Right cardiac atrium (tissue), 5 donors: Measurements from ENCODE around the gene ADGRG7. TPM values are rescaled to one million over a fixed set of nuclear protein-coding genes. Genes with fewer than 3 reads are reported as not detected.

Source experiments
- ATAC-seq, 2 donors: fragments of 200-7000 bp; cut with Tn5 transposase; one replicate each; pipeline versions ENCODE4 v1.8.0 to v1.9.1; 2020; ENCODE audit warnings: moderate library complexity in 2 of 2, mild to moderate bottlenecking in 1 of 2
- DNase-seq, 3 donors: peaks; one replicate each; pipeline ENCODE4 v3.0.0-alpha.2; 2020
- H3K27ac ChIP-seq: one replicate; pipeline ENCODE4 v1.5.1; 2013; ENCODE audit warnings: mild to moderate bottlenecking, low read length, control low read depth, moderate library complexity
- H3K27me3 ChIP-seq: one replicate; pipeline ENCODE4 v1.6.1; 2013; ENCODE audit not compliant: control insufficient read depth, insufficient read depth
- H3K4me1 ChIP-seq: one replicate; pipeline ENCODE4 v1.6.1; 2013; ENCODE audit warnings: low read length; ENCODE audit not compliant: control insufficient read depth, insufficient read depth
- H3K4me3 ChIP-seq: one replicate; pipeline ENCODE4 v1.5.1; 2013; ENCODE audit warnings: low read length, control low read depth
- H3K9me3 ChIP-seq: one replicate; pipeline ENCODE4 v1.6.1; 2013; ENCODE audit warnings: low read length; ENCODE audit not compliant: control insufficient read depth
- WGBS: extraction: QIAGEN DNeasy Blood & Tissue Kit; methylation state at CpG from one replicate; pipeline ENCODE4 v1.1.7; 2013; 5-methylcytosine and 5-hydroxymethylcytosine counted together
- intact Hi-C, 4 donors: fragments of 100-400 bp; cut with DNase I; formaldehyde crosslinking; loops; one replicate each; pipeline versions ENCODE4 v1.11.0 to v1.14.0; 2022 to 2023
- polyA plus RNA-seq: library from polyadenylated mRNA; stranded (reverse); fragments of 200-250 nt; gene quantifications from one replicate; pipeline ENCODE4 v1.2.3, GENCODE V29; 2013
- total RNA-seq, 4 donors: library from RNA; stranded (reverse); fragmentation: NEBNext Ultra II Directional; extraction: Animal tissue kit (Norgen Biotek cat#: 25700); gene quantifications; one replicate each; pipeline ENCODE4 v1.2.1, GENCODE V29; 2021
- donor health status: healthy with polysubstance abuse.
- donor health status: DM: no; HTN: yes; CAD: no.
- donor health status: DM: no; HTN: no; CAD: no.
- donor health status: DM: no; HTN: yes; CAD: no; lungs with severe emphysema.
- donor health status: DM: yes; HTN: yes; CAD: no.

The ADGRG7 gene
- total and polyA plus RNA-seq, 5 donors: not detected

DNA sequence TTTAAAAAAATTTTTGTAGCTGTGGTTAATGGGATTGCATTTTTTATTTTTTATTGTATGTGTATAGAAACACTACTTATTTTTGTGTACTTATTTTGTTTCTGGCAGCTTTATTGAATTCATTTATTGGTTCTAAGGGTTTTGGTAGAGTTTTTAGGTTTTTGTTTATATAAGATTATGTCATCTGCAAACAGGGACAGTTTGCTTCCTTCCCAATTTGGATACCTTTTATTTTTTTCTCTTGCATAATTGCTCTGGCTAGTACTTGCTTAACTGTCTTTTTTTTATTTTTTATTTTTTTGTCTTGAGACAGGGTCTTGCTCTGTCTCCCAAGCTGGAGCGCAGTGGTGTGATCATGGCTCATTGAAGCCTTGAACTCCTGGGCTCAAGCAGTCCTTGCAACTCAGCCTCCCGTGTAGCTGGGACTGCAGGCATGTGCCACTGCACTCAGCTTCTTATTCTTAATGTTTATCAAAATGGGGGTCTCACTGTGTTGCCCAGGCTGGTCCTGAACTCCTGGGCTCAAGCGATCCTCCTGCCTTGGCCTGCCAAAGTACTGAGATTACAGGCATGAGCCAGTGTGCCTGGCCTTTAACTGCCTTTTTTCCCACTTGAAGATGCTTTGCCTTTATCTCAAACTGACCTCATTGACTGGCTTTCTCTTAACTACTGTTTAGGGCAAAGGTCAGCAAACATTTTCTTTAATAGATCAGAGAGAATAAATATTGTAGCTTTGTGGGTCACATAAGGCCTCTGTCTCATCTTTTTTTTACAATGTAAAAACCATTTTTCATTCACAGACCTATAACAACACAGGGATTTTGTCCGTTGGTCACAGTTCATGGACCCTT lies 108.5 kb downstream of the ADGRG7 start:
- Histone ChIP-seq H3K4me3 (no peak overlapping the region), H3K27me3 (no peaks in the 10 kb centered on the region), H3K27ac (no peak overlapping the region), H3K9me3 (no peaks in the 10 kb centered on the region), H3K4me1 (peaks cover 9% of the 10 kb centered on the region)
- DNase-seq (no peak), ATAC-seq (no peak)
- intact Hi-C loops: no loop called here
- 88% methylated on average over 4 of the region's 4 CpGs for WGBS

DNA sequence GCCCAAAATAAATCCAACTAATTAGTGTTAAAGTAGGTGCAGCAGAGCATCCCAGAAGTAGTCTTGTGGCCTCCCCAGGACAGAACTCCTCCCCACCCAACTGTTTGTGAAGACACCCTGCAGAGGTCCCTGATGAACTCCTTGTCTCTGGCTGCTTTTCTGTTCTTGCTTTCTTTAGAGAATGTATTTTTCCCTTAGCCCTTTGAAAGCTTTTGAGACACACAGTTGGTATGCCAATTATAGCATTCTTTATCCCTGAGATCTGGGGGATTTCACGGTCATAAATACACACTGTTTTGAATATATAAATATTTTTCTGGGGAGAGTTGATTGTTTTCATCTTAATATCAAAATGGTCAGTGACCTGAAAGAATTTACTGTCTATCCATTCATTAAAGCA lies 109.7 kb downstream of the ADGRG7 start:
- Histone ChIP-seq H3K4me3 (no peak overlapping the region), H3K4me1 (peaks cover 6% of the 10 kb centered on the region), H3K9me3 (no peaks in the 10 kb centered on the region), H3K27me3 (no peaks in the 10 kb centered on the region), H3K27ac (no peak overlapping the region)
- intact Hi-C loops: no loop called here
- WGBS: 44% methylated on average over 1 of the region's 1 CpG
- no peak for DNase-seq
- ATAC-seq: no peak

- ATAC-seq: no peak
- peaks cover 5% of the 10 kb centered on the region for H3K4me1 ChIP-seq
Observed at GRCh38 chr3:100720426-100720825, 111.0 kb downstream of the ADGRG7 start.

DNA sequence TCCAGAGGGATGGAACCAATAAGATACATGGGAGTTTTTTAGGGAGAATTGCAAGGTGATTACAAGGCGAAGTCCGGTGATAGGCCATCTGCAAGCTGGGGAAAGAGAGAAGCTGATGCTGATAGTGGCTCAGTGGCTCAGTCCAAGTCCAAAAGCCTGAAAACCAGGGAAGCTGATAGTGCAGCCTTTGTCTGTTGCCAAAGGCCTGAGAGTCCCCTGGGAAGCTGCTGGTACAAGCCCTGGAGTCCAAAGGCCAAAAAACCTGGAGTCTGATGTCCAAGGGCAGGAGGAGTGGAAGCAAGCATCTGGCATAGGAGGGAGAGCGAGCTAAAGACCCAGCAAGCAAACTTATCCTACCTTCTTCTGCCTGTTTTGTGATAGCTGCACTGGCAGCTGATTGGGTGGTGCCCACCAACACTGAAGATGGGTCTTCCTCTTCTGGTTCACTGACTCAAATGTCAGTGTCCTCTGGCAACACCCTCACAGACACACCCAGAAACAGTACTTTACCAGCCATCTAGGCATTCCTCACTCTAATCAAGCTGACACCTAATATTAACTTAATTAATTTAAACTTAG lies 116.6 kb downstream of the ADGRG7 start:
- H3K4me1 ChIP-seq: no peaks in the 10 kb centered on the region
- 87% methylated on average over 3 of the region's 3 CpGs for WGBS
- ATAC-seq: no peak
- no peaks in the 10 kb centered on the region for H3K27me3 ChIP-seq
- no peak overlapping the region for H3K4me3 ChIP-seq
- DNase-seq: no peak
- intact Hi-C loops: no loop called here
- H3K9me3 ChIP-seq: no peaks in the 10 kb centered on the region
- no peak overlapping the region for H3K27ac ChIP-seq

More at GRCh38 chr3:100720426-100720825, 111.0 kb downstream of the ADGRG7 start:
- no peaks in the 10 kb centered on the region for H3K9me3 ChIP-seq
- DNase-seq: no peak
- intact Hi-C loops: no loop called here
- H3K27me3 ChIP-seq: no peaks in the 10 kb centered on the region
- H3K4me3 ChIP-seq: no peak overlapping the region
- WGBS: 73% methylated on average over 5 of the region's 5 CpGs
- no peak overlapping the region for H3K27ac ChIP-seq

- WGBS: 89% methylated on average over 1 of the region's 1 CpG
- no peaks in the 10 kb centered on the region for H3K9me3 ChIP-seq
- H3K4me1 ChIP-seq: no peaks in the 10 kb centered on the region
- no peak for DNase-seq
- intact Hi-C loops: no loop called here
- H3K27me3 ChIP-seq: no peaks in the 10 kb centered on the region
- no peak overlapping the region for H3K4me3 ChIP-seq
- no peak overlapping the region for H3K27ac ChIP-seq
- ATAC-seq: no peak
Observed at GRCh38 chr3:100726706-100727105, 117.3 kb downstream of the ADGRG7 start.

GRCh38 chr3:100730524-100730923 lies 121.1 kb downstream of the ADGRG7 start:
- Histone ChIP-seq H3K9me3 (no peaks in the 10 kb centered on the region), H3K4me1 (no peaks in the 10 kb centered on the region), H3K27ac (no peak overlapping the region), H3K4me3 (no peak overlapping the region), H3K27me3 (no peaks in the 10 kb centered on the region)
- DNase-seq: no peak
- intact Hi-C loops: no loop called here
- whole genome bisulfite sequencing: 57% methylated on average over 3 of the region's 3 CpGs
- peak in 1 of 2 donors; percentile 39 for ATAC-seq

- H3K4me1 ChIP-seq: no peaks in the 10 kb centered on the region
Observed at GRCh38 chr3:100732435-100732834, 123.0 kb downstream of the ADGRG7 start.

GRCh38 chr3:100737334-100737733 lies 127.9 kb downstream of the ADGRG7 start:
- peak in 1 of 2 donors; percentile 43 for ATAC-seq
- peaks cover 1% of the 10 kb centered on the region for H3K4me1 ChIP-seq
- intact Hi-C loops: no loop called here

More at GRCh38 chr3:100732435-100732834, 123.0 kb downstream of the ADGRG7 start:
- Histone ChIP-seq H3K9me3 (no peaks in the 10 kb centered on the region), H3K4me3 (no peak overlapping the region), H3K27me3 (no peaks in the 10 kb centered on the region), H3K27ac (no peak overlapping the region)
- ATAC-seq (no peak), DNase-seq (no peak)
- WGBS: 92% methylated on average over 3 of the region's 3 CpGs
- intact Hi-C loops: no loop called here

DNA sequence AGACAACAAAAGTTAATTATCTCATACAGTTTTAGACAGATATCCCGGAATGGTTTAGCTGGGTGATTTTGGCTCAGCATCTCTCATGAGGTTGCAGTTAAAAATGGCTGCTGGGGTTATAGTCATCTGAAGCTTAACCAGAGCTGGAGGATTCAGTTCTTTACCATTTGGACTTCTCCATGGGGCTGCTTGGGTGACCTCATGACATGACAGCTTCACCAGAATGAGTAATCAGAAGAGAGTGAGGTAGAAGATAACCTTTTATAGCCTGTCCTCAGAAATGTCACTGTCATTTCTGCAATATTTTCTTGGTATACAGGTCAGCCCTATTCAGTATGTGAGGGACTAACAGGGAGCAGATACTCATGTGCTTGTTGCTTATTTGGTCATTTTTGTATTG lies 130.8 kb downstream of the ADGRG7 start:
- WGBS: 80% methylated on average over 1 of the region's 1 CpG
- ATAC-seq (no peak), DNase-seq (no peak)
- Histone ChIP-seq H3K27me3 (no peaks in the 10 kb centered on the region), H3K4me1 (peaks cover 1% of the 10 kb centered on the region), H3K9me3 (no peaks in the 10 kb centered on the region), H3K27ac (no peak overlapping the region), H3K4me3 (no peak overlapping the region)
- intact Hi-C loops: no loop called here

More at GRCh38 chr3:100737334-100737733, 127.9 kb downstream of the ADGRG7 start:
- Histone ChIP-seq H3K9me3 (no peaks in the 10 kb centered on the region), H3K4me3 (no peak overlapping the region), H3K27me3 (no peaks in the 10 kb centered on the region), H3K27ac (no peak overlapping the region)
- 29% methylated on average over 2 of the region's 2 CpGs for WGBS
- no peak for DNase-seq

GRCh38 chr3:100743535-100743934 lies 134.1 kb downstream of the ADGRG7 start:
- H3K9me3 ChIP-seq: no peaks in the 10 kb centered on the region
- no peak overlapping the region for H3K27ac ChIP-seq
- no peak overlapping the region for H3K4me3 ChIP-seq
- ATAC-seq (no peak), DNase-seq (no peak)
- 83% methylated on average over 3 of the region's 3 CpGs for WGBS
- intact Hi-C loops: no loop called here
- peaks cover 1% of the 10 kb centered on the region for H3K4me1 ChIP-seq
- no peaks in the 10 kb centered on the region for H3K27me3 ChIP-seq

GRCh38 chr3:100744671-100745070 lies 135.3 kb downstream of the ADGRG7 start:
- intact Hi-C loops: no loop called here
- Histone ChIP-seq H3K4me3 (no peak overlapping the region), H3K27ac (peak overlapping the region; percentile 45), H3K4me1 (peaks cover 1% of the 10 kb centered on the region), H3K27me3 (no peaks in the 10 kb centered on the region), H3K9me3 (no peaks in the 10 kb centered on the region)
- 92% methylated on average over 2 of the region's 2 CpGs for WGBS
- no peak for DNase-seq
- ATAC-seq: no peak
